ENCODE measurements around the gene RTKN2. TPM values are rescaled to one million over a fixed set of nuclear protein-coding genes. Genes with fewer than 3 reads are reported as not detected.
A peak's percentile ranks its signal among the peaks of the same experiment; 100 is the strongest.

The RTKN2 gene
- total RNA-seq, 2 donors from 2014 or later, result 5.6 to 6.1 TPM

GRCh38 chr10:62183857-62184795 lies 84.5 kb downstream of the RTKN2 start:
- Mint-ChIP-seq H3K4me3 (peak overlapping the region; percentile 79), H3K27ac (peak overlapping the region; percentile 94), H3K27me3 (no peaks in the 10 kb centered on the region), H3K4me1 (peaks cover 51% of the 10 kb centered on the region), H3K9me3 (no peaks in the 10 kb centered on the region), H3K36me3 (ENCODE audit: low read depth) (peaks cover 17% of the 10 kb centered on the region)
- ATAC-seq (replicated peaks), result peak; percentile 20

DNA sequence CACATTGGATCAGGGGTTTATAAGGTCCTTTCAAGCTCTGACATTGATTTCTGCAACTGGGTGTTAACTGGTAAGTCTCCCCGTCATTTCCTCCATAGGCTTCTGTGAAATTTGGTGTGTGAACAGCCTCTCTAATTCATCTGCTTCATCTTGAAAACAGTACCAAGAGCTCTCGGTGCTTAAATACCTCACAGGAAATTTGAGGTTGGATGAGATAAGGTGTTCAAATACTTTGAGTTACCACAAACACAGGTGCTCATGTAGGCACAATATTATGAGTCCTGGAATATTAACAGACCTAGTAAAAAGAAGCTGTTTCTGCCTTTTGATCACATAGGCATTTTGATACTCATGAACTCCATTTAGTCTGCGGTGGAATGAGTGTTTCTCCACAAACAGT lies 85.2 kb downstream of the RTKN2 start:
- peak overlapping the region; percentile 94 for H3K27ac Mint-ChIP-seq
- ATAC-seq (replicated peaks), result peak; percentile 61
- H3K4me1 Mint-ChIP-seq, result peaks cover 49% of the 10 kb centered on the region
- H3K27me3 Mint-ChIP-seq, result no peaks in the 10 kb centered on the region
- H3K36me3 Mint-ChIP-seq (ENCODE audit: low read depth), result peaks cover 17% of the 10 kb centered on the region
- peak overlapping the region; percentile 79 for H3K4me3 Mint-ChIP-seq
- H3K9me3 Mint-ChIP-seq, result no peaks in the 10 kb centered on the region

GRCh38 chr10:62182595-62182994 lies 86.0 kb downstream of the RTKN2 start:
- peak overlapping the region; percentile 79 for H3K4me3 Mint-ChIP-seq
- no peak for ATAC-seq (replicated peaks)
- H3K9me3 Mint-ChIP-seq, result peaks cover under 1% of the 10 kb centered on the region
- no peaks in the 10 kb centered on the region for H3K27me3 Mint-ChIP-seq
- H3K4me1 Mint-ChIP-seq, result peaks cover 43% of the 10 kb centered on the region
- peak overlapping the region; percentile 94 for H3K27ac Mint-ChIP-seq
- peaks cover 17% of the 10 kb centered on the region for H3K36me3 Mint-ChIP-seq (ENCODE audit: low read depth)

GRCh38 chr10:62182171-62182570 lies 86.5 kb downstream of the RTKN2 start:
- ATAC-seq (replicated peaks), result no peak
- Mint-ChIP-seq H3K27me3 (no peaks in the 10 kb centered on the region), H3K27ac (peak overlapping the region; percentile 94), H3K4me1 (peaks cover 40% of the 10 kb centered on the region), H3K36me3 (ENCODE audit: low read depth) (peaks cover 17% of the 10 kb centered on the region), H3K4me3 (peak overlapping the region; percentile 79), H3K9me3 (peaks cover 3% of the 10 kb centered on the region)

DNA sequence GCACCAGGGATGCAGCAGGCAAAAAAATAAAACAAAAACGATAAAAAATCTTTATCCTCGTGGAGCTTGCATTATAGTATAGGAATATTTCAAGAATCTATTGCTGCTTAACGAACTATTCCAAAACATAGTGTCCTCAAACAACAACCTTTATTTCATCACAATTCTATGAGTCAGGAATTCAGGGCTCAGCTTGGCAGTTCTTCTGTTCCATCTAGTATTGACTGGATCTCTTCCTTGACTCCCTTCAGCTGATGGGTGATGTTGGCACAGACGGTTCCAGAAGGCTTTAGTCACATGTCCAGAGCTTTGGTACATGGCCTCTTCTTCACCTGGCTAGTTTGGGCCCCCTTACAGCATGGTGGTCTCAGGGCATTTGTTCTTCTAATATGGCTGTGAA lies 88.0 kb downstream of the RTKN2 start:
- H3K36me3 Mint-ChIP-seq (ENCODE audit: low read depth), result peaks cover 17% of the 10 kb centered on the region
- ATAC-seq (replicated peaks), result no peak
- no peaks in the 10 kb centered on the region for H3K27me3 Mint-ChIP-seq
- H3K4me1 Mint-ChIP-seq, result peaks cover 34% of the 10 kb centered on the region
- H3K4me3 Mint-ChIP-seq, result peak overlapping the region; percentile 79
- H3K9me3 Mint-ChIP-seq, result peaks cover 3% of the 10 kb centered on the region
- peak overlapping the region; percentile 94 for H3K27ac Mint-ChIP-seq

DNA sequence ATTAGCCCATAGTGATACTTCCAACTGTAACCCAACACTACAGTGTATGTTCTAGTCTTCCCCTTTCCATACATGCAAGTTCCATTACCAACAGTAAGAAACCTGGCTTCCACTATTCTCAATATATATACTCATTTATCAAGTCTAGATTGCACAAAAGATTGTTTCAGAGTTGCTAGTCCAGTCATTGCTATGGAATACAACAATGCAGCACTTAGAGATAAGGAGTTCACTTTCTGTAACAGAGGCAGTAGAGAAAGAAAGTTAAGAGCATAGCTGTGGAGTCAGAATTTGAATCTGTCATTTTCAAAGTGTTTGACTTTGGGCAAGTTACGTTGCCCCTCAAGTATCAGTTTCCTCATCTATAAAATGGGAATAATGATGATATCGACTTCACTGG lies 90.1 kb downstream of the RTKN2 start:
- peaks cover 3% of the 10 kb centered on the region for H3K9me3 Mint-ChIP-seq
- H3K4me3 Mint-ChIP-seq, result no peak overlapping the region
- peaks cover under 1% of the 10 kb centered on the region for H3K36me3 Mint-ChIP-seq (ENCODE audit: low read depth)
- ATAC-seq (replicated peaks), result no peak
- no peaks in the 10 kb centered on the region for H3K27me3 Mint-ChIP-seq
- H3K27ac Mint-ChIP-seq, result no peak overlapping the region
- peaks cover 28% of the 10 kb centered on the region for H3K4me1 Mint-ChIP-seq

DNA sequence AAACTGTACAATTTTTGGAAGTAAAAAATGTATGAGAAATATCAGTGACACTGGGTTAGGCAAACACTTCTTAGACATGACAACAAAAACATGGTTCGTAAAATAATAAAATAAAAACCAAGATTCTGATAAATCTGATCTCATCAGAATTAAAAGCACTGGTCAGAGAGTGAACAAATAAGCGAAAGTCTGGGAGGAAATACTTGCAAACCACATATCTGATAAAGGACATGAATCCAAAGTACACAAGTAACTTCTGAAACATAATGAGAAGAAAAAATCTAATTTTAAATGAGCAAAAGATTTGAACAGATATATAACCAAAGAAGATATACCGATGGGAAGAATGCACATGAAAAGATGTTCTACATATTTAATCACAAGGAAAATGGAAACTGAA lies 91.5 kb downstream of the RTKN2 start:
- Mint-ChIP-seq H3K36me3 (ENCODE audit: low read depth) (no peaks in the 10 kb centered on the region), H3K27me3 (no peaks in the 10 kb centered on the region), H3K4me3 (no peak overlapping the region), H3K4me1 (peaks cover 24% of the 10 kb centered on the region), H3K9me3 (peaks cover 13% of the 10 kb centered on the region), H3K27ac (no peak overlapping the region)
- no peak for ATAC-seq (replicated peaks)

DNA sequence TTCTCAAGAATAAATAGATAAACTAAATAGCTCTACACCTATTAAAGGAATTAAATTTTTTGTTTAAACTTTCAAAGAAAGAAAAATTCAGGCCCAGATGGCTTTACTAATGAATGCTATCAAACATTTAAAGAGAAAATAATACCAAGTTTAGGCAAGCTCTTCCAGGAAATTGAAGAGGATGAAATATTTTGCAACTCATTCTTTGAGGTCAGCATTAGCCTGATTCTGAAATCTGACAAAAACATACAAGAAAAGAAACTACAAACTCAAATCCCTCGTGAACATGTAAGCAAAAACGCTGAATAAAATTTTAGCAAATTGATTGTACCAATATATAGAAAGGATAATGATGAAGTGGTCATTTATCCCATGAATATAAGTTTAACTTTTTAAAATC lies 93.4 kb downstream of the RTKN2 start:
- Mint-ChIP-seq H3K36me3 (ENCODE audit: low read depth) (no peaks in the 10 kb centered on the region), H3K4me1 (peaks cover 9% of the 10 kb centered on the region), H3K4me3 (no peak overlapping the region), H3K9me3 (peaks cover 13% of the 10 kb centered on the region), H3K27ac (peak overlapping the region; percentile 45), H3K27me3 (no peaks in the 10 kb centered on the region)
- ATAC-seq (replicated peaks), result no peak

- Mint-ChIP-seq H3K9me3 (peaks cover 11% of the 10 kb centered on the region), H3K4me1 (peaks cover 6% of the 10 kb centered on the region), H3K27me3 (no peaks in the 10 kb centered on the region), H3K36me3 (ENCODE audit: low read depth) (no peaks in the 10 kb centered on the region), H3K4me3 (no peak overlapping the region), H3K27ac (no peak overlapping the region)
- no peak for ATAC-seq (replicated peaks)
Measured at GRCh38 chr10:62172465-62172864, 96.2 kb downstream of the RTKN2 start.

GRCh38 chr10:62171791-62172190 lies 96.9 kb downstream of the RTKN2 start:
- Mint-ChIP-seq H3K4me3 (no peak overlapping the region), H3K9me3 (peaks cover 10% of the 10 kb centered on the region), H3K27ac (no peak overlapping the region), H3K36me3 (ENCODE audit: low read depth) (no peaks in the 10 kb centered on the region), H3K4me1 (peaks cover 5% of the 10 kb centered on the region), H3K27me3 (no peaks in the 10 kb centered on the region)
- ATAC-seq (replicated peaks), result no peak

DNA sequence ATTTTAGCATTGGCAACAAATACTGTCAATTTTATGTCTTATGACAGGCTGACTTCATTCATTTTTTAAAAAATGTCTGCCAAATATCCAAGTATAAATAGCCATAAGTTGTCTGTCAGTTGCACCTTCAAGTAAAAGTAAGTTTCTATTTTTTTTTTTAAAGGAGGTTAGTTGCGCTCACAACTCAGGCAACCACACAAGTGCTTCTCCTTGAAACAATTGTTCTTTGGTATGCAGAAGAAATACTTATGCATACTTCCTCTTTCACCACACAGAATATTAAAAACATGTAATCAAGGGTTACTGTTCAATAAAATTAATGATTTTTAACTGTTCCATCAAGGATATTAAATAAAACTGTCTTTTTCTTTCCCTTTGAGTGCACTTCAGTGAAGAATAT lies 97.9 kb downstream of the RTKN2 start:
- H3K27me3 Mint-ChIP-seq, result no peaks in the 10 kb centered on the region
- H3K36me3 Mint-ChIP-seq (ENCODE audit: low read depth), result no peaks in the 10 kb centered on the region
- no peak overlapping the region for H3K4me3 Mint-ChIP-seq
- H3K4me1 Mint-ChIP-seq, result peaks cover 5% of the 10 kb centered on the region
- no peak overlapping the region for H3K27ac Mint-ChIP-seq
- peaks cover 10% of the 10 kb centered on the region for H3K9me3 Mint-ChIP-seq
- no peak for ATAC-seq (replicated peaks)

- Mint-ChIP-seq H3K36me3 (ENCODE audit: low read depth) (no peaks in the 10 kb centered on the region), H3K4me3 (no peak overlapping the region), H3K4me1 (no peaks in the 10 kb centered on the region), H3K27ac (no peak overlapping the region), H3K27me3 (no peaks in the 10 kb centered on the region), H3K9me3 (no peaks in the 10 kb centered on the region)
- no peak for ATAC-seq (replicated peaks)
Measured at GRCh38 chr10:62166331-62167131, 102.1 kb downstream of the RTKN2 start.

GRCh38 chr10:62165803-62166202 lies 102.8 kb downstream of the RTKN2 start:
- ATAC-seq (replicated peaks), result no peak
- H3K36me3 Mint-ChIP-seq (ENCODE audit: low read depth), result no peaks in the 10 kb centered on the region
- H3K27me3 Mint-ChIP-seq, result no peaks in the 10 kb centered on the region
- H3K4me3 Mint-ChIP-seq, result no peak overlapping the region
- no peaks in the 10 kb centered on the region for H3K4me1 Mint-ChIP-seq
- H3K27ac Mint-ChIP-seq, result no peak overlapping the region
- H3K9me3 Mint-ChIP-seq, result no peaks in the 10 kb centered on the region

DNA sequence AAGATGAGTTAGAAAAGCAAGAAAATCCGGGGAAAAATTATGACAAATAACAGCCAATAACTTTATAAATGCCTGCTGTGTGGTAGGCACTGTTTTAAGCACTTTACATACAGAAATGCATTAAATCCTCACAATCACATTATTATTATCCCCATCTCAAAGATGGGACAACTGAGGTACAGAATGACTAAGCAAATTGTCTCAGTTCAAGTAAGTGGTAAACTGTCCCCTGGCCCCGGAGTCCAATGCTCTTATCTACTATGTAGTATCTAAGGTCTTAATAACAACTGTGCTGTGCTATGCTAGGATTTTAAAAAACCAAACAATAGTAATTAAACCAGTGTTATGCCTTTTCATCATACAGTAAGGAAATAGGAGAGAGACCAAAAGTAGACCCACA lies 105.6 kb downstream of the RTKN2 start:
- H3K27ac Mint-ChIP-seq, result no peak overlapping the region
- H3K9me3 Mint-ChIP-seq, result no peaks in the 10 kb centered on the region
- H3K27me3 Mint-ChIP-seq, result no peaks in the 10 kb centered on the region
- ATAC-seq (replicated peaks), result no peak
- H3K4me3 Mint-ChIP-seq, result no peak overlapping the region
- no peaks in the 10 kb centered on the region for H3K36me3 Mint-ChIP-seq (ENCODE audit: low read depth)
- H3K4me1 Mint-ChIP-seq, result no peaks in the 10 kb centered on the region
